Cardiac fibroblast (primary cell): ENCODE results near the gene HADH.
A peak's percentile ranks its signal among the peaks of the same experiment; 100 is the strongest.

Experiments used
- DNase-seq, 2 donors: peaks; one replicate each; pipeline versions ENCODE4 v3.0.0 to v3.0.0-alpha.2; 2010; ENCODE audit warnings: low read depth in 2 of 2
- H3K4me3 ChIP-seq, 2 donors: replicated peaks in 1 of 2; 1 replicate in 1 of 2; 2 replicates in 1 of 2; pipeline ENCODE4 v1.5.1; 2011; ENCODE audit warnings: low read depth in 2 of 2, low read length in 2 of 2, mild to moderate bottlenecking in 2 of 2, moderate library complexity in 1 of 2
- TF ChIP-seq, protein P1 (sequence below): IDR thresholded peaks from one replicate; pipeline ENCODE4 v1.5.1; 2011; ENCODE audit warnings: low read depth, mild to moderate bottlenecking, low read length, inconsistent platforms

HADH gene

DNA sequence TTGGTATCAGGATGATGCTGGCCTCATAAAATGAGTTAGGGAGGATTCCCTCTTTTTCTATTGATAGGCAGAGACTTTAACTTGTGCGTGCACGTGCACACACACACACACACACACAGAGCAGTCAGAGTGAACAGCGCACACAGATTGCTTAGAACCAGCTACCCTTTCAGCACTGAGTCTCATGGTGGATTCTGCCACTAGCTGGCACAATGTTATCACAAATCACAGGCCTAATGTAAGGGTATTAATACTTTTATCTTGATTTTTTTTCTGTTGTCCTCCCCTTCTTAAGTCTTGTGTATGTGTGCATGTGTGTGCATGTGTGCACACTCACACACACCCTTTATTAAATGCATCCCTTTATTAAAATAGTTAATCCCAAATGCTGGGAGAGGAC is 53.2 kb downstream of the HADH start:
- TF ChIP-seq, protein P1, sequence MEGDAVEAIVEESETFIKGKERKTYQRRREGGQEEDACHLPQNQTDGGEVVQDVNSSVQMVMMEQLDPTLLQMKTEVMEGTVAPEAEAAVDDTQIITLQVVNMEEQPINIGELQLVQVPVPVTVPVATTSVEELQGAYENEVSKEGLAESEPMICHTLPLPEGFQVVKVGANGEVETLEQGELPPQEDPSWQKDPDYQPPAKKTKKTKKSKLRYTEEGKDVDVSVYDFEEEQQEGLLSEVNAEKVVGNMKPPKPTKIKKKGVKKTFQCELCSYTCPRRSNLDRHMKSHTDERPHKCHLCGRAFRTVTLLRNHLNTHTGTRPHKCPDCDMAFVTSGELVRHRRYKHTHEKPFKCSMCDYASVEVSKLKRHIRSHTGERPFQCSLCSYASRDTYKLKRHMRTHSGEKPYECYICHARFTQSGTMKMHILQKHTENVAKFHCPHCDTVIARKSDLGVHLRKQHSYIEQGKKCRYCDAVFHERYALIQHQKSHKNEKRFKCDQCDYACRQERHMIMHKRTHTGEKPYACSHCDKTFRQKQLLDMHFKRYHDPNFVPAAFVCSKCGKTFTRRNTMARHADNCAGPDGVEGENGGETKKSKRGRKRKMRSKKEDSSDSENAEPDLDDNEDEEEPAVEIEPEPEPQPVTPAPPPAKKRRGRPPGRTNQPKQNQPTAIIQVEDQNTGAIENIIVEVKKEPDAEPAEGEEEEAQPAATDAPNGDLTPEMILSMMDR = no peak
- no peak for DNase-seq
- no peak overlapping the region for H3K4me3 ChIP-seq

DNA sequence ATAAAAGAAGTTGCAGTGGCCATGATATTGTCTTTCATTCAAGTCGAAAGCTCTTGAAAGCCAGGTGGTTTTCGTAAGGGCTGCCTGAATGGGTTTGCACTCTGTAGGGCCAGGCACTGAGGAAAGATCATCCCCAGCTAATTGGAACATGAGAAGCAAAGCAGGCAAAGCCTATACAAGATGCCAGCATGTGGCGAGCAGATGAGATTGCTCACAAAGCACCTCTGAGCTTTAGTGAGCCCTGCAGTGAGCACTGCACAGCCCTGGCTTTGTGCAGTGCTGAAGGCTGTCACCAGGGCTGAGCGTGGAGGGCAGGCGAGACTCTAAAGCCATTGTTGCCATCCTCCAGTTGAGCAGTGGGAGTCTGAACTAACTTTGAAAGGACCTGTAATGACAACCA is 53.8 kb downstream of the HADH start:
- no peak overlapping the region for H3K4me3 ChIP-seq
- TF ChIP-seq, protein P1 = no peak
- DNase-seq = no peak

DNA sequence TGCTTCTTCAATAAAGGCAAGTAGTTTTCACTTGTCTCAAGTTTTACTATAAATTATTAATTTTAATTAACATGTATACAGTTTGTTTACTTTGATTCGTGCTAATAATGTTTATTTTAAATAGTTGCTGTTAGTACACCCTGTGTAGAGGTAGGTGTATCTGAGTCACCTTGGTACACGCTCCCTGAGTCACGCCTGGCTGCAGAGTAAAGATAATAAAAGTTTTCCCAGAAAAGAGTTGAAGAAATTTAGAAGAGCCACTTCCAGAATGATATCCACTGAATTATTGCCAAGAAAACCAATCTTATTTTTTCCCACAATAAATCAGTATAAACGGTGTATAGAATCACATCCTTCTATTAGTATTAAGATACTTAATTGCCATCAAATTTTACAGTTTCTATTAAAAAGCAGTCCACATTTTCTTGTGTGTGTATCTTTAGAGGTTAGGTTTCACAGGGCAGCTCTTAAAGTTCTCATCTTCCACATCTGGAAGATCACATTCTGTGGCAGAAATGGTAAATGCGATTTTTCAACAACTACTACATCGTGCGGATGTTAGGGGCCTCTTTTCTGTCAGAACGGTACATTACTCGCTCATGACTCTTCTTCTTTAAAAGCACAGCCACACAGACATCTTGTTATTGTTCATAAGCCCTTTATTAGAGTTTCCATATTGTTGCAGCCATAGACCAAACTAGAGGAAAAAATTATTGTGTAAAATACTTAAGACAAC is 55.4 kb downstream of the HADH start:
- TF ChIP-seq, protein P1 = no peak
- DNase-seq = peak in 1 of 2 donors; percentile 44

DNA sequence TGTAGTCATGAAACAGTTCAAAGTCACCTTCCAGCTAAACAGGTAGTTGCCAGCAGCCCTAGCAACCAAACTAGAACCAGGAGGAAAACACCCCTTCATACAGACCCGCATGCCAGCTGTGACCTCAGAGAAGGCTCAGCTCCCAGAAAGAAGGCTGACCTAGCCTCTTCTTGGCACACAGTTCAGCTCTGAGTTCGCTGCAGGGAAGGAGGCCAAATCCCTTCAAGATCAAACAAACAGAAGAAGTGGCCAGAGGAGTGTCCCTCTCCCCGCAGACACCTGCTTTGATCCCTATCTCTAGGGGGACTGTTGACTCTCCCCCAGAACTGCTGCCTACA is 56.0 kb downstream of the HADH start:
- TF ChIP-seq, protein P1 = no peak
- no peak overlapping the region for H3K4me3 ChIP-seq
- peak; percentile 31 to 37 for DNase-seq

More for the DNA sequence above, 55.4 kb downstream of the HADH start:
- H3K4me3 ChIP-seq = no peak overlapping the region

DNA sequence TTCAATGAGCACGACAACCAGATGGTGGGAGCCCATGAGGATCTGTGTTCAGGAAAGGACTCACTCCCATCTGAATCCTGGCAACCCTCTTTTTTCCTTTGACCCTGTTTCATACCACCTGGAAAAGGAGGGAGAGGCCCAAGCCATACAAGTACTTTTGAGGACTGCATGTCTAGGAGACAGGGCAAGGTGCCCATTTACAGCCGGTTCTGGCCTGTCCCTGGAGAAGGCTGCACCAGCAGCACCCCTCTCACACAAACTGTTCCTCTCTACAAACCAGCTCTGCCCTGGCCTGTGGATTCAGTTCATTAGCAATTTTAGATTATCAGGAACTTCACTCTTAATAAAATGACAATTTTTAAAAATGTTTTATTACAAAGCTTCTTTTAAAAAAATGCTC is 57.5 kb downstream of the HADH start:
- DNase-seq = no peak
- TF ChIP-seq, protein P1 = no peak
- no peak overlapping the region for H3K4me3 ChIP-seq

DNA sequence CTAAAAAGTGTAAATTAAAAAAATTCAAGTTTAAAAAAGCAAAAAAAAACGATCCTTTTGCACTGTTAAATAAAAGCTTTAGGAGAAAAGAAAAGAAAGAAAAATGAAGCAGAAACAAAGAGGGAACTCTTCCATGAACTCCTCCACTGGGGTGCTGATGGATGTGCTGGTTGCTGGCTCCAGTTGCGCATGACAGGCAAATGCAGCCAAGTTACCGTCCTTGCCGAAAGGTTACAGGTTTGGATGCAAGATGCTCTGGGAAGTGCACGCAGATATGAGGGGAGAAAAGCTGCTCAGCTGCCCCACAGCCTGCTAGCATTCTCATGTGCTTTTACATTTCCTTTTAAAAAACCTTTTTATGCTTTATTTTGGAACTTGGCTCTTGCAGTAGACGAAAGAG is 58.5 kb downstream of the HADH start:
- no peak for DNase-seq
- TF ChIP-seq, protein P1 = no peak
- no peak overlapping the region for H3K4me3 ChIP-seq

DNA sequence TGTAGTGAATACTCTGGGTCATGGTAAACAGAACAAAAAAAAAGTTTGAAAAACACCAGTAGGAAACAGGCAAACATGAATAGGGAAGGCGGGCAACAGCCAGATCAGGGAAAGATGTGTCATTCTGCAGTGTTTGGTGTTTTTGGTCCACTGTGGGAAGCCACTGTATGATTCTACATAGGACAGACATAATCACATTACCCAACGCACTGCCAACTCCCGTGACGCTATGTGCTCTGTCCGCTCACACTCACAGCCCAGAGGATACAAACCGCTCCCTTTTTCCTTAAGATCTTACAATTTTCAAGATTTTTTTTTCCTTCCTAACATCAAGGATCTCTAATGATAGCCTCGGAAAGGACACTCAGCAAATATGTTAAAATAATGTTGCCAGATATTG is 59.3 kb downstream of the HADH start:
- no peak for DNase-seq

More for the DNA sequence above, 59.3 kb downstream of the HADH start:
- TF ChIP-seq, protein P1 = no peak
- H3K4me3 ChIP-seq = no peak overlapping the region
